DOHH2 (cell line): ENCODE measurements around the gene PODN.

Experiments used
- EZH2phosphoT487 ChIP-seq: fragments of 200-600 bp; sonication (generic); IDR thresholded peaks from 2 replicates; pipeline ENCODE4 v1.6.1; 2017; ENCODE audit warnings: borderline replicate concordance, mild to moderate bottlenecking, antibody characterized with exemption, low read length, moderate library complexity, mixed read lengths
- TF ChIP-seq, protein P1 (sequence below): fragments of 200-600 bp; sonication (generic); IDR thresholded peaks from one replicate; pipeline ENCODE4 v1.5.1; 2014; ENCODE audit warnings: antibody characterized with exemption, mild to moderate bottlenecking, low read depth, low read length; ENCODE audit not compliant: poor library complexity, severe bottlenecking

DNA sequence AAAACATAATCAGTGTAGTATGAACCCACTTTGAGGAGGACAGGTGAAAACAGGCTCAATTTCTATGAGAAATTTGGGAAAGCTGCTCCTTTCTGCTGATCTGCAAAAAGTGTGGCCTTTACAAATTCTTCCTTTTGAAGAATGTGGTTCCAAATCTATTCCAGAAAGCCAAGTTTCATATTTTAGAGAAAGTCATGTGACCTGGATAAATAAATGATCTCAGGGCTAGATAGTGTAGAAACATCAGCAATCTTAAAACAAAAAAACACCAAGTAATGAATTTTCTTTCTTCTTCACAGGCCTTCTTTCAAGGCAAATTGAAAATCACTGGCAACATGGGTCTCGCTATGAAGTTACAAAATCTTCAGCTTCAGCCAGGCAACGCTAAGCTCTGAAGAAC, 11.7 kb upstream of the PODN start:
- TF ChIP-seq EZH2phosphoT487, result no peak
- TF ChIP-seq, protein P1, sequence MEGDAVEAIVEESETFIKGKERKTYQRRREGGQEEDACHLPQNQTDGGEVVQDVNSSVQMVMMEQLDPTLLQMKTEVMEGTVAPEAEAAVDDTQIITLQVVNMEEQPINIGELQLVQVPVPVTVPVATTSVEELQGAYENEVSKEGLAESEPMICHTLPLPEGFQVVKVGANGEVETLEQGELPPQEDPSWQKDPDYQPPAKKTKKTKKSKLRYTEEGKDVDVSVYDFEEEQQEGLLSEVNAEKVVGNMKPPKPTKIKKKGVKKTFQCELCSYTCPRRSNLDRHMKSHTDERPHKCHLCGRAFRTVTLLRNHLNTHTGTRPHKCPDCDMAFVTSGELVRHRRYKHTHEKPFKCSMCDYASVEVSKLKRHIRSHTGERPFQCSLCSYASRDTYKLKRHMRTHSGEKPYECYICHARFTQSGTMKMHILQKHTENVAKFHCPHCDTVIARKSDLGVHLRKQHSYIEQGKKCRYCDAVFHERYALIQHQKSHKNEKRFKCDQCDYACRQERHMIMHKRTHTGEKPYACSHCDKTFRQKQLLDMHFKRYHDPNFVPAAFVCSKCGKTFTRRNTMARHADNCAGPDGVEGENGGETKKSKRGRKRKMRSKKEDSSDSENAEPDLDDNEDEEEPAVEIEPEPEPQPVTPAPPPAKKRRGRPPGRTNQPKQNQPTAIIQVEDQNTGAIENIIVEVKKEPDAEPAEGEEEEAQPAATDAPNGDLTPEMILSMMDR, result no peak
